ENCODE results near the gene PTPRN2. TPM values are rescaled to one million over a fixed set of nuclear protein-coding genes. Genes with fewer than 3 reads are reported as not detected.

The PTPRN2 gene
- total and polyA plus RNA-seq, 2 of the 8 experiments (the other 6 are each of a cell fraction or from before 2014, with no cell fraction given) = 2.6 to 4.5 TPM

DNA sequence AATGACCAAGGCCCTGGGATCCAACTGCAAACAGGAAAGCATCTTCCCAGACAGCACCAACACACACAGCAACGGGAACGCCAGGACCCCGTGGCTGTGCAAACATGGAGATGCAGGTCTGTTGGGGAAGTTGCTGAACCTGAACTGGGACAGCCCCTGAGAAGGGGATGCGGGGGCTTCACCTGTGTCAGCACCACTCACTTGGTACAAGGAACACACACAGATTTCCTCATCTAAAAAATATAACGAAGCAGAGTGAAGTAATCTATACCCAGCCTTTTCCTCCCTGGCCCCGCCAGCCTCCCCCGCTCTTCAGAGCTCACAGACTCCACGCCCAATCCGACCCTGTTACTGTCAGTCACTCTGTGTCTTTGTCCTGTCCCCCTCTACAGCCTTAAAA, 93.0 kb downstream of the PTPRN2 start (continued):
- TF ChIP-seq RNF2 (IDR thresholded peaks at IDR 0.05; ENCODE audit: borderline replicate concordance, low read depth, low read length, missing control alignments, poor library complexity, severe bottlenecking) (no peak), SIX5 (IDR thresholded peaks at IDR 0.05; ENCODE audit: low read depth, low read length) (no peak), POU5F1 (IDR thresholded peaks at IDR 0.05; ENCODE audit: low read depth, low read length) (no peak), RAD21 (IDR thresholded peaks at IDR 0.05 in 1 of 2, conservative IDR thresholded peaks at IDR 0.05 in 1 of 2; ENCODE audit: low read depth in 2 of 2, low read length in 2 of 2) (no peak), PHF8 (conservative IDR thresholded peaks at IDR 0.05; ENCODE audit: low read depth, low read length) (no peak), KDM5A (IDR thresholded peaks at IDR 0.05; ENCODE audit: low read length) (no peak), NANOG (IDR thresholded peaks at IDR 0.05; ENCODE audit: insufficient read depth, low read depth, low read length, poor library complexity, severe bottlenecking) (no peak), FOSL1 (IDR thresholded peaks at IDR 0.05; ENCODE audit: insufficient read depth, low read depth, low read length) (no peak)

Measured in H1 (cell line).